BJ (cell line): ENCODE data around the gene HNRNPC. TPM values are rescaled to one million over a fixed set of nuclear protein-coding genes. Genes with fewer than 3 reads are reported as not detected.

Source experiments
- CTCF ChIA-PET: fragments of 350-600 bp; formaldehyde crosslinking; extraction: SDS; loops from one replicate; lab custom pipeline; 2021; ENCODE audit warnings: antibody characterized with exemption, inconsistent platforms; lab: Yijun Ruan, JAX
- POLR2A ChIA-PET: fragments of 300-600 bp; sonication (Branson Sonifier 250); formaldehyde crosslinking; extraction: SDS; loops from one replicate; lab custom pipeline; 2021; ENCODE audit warnings: antibody characterized with exemption; lab: Charles Lee
- DNase-seq: peaks from one replicate; pipeline ENCODE4 v3.0.0-alpha.2; 2011; ENCODE audit warnings: low read depth
- H3K27me3 ChIP-seq: 2 replicates; pipeline ENCODE4 v1.6.0; 2011; ENCODE audit warnings: low read length; ENCODE audit not compliant: control insufficient read depth, insufficient read depth
- H3K36me3 ChIP-seq: 2 replicates; pipeline ENCODE4 v1.5.1; 2011; ENCODE audit warnings: low read length; ENCODE audit not compliant: control insufficient read depth, insufficient read depth
- H3K4me3 ChIP-seq: 2 replicates; pipeline ENCODE4 v1.5.1; 2011; ENCODE audit warnings: low read depth, mild to moderate bottlenecking, control low read depth, low read length
- CTCF ChIP-seq: IDR thresholded peaks from 2 replicates; pipeline ENCODE4 v1.5.1; 2011; ENCODE audit warnings: low read depth, mild to moderate bottlenecking, control low read depth, inconsistent platforms, low read length, moderate library complexity; ENCODE audit not compliant: insufficient read depth
- polyA plus RNA-seq: library from polyadenylated mRNA; depleted of rRNA; stranded (reverse); fragments of >200 nt; gene quantifications from 2 replicates; pipeline ENCODE4 v1.2.3, GENCODE V29; 2011

Gene HNRNPC
- polyA plus RNA-seq, 1 experiment = 540 TPM

- Histone ChIP-seq H3K36me3 (peaks cover 9% of the 10 kb centered on the region), H3K4me3 (no peak overlapping the region), H3K27me3 (no peaks in the 10 kb centered on the region)
- TF ChIP-seq CTCF = no peak
- no peak for DNase-seq
- ChIA-PET POLR2A (no interaction called here), CTCF (no interaction called here)
Observed at GRCh38 chr14:21252149-21252548, 17.1 kb downstream of the HNRNPC start.

- Histone ChIP-seq H3K4me3 (no peak overlapping the region), H3K36me3 (peaks cover 7% of the 10 kb centered on the region), H3K27me3 (no peaks in the 10 kb centered on the region)
- CTCF ChIA-PET = no interaction called here
- no peak for TF ChIP-seq CTCF
- DNase-seq = no peak
- POLR2A ChIA-PET = no interaction called here
Observed at GRCh38 chr14:21251215-21251614, 18.0 kb downstream of the HNRNPC start.

GRCh38 chr14:21248739-21249411, 20.4 kb downstream of the HNRNPC start:
- no peak for TF ChIP-seq CTCF
- no peak for DNase-seq
- no peak overlapping the region for H3K4me3 ChIP-seq
- CTCF ChIA-PET = no interaction called here
- H3K27me3 ChIP-seq = no peaks in the 10 kb centered on the region
- POLR2A ChIA-PET = no interaction called here
- H3K36me3 ChIP-seq = peaks cover 11% of the 10 kb centered on the region

- peaks cover 9% of the 10 kb centered on the region for H3K36me3 ChIP-seq
- ChIA-PET POLR2A (no interaction called here), CTCF (interaction anchor here (0.7 kb wide), 1 partner anchor 41 kb away, joined by 3 read pairs; no protein-coding TSS in a partner anchor)
- TF ChIP-seq CTCF = no peak
- no peak overlapping the region for H3K4me3 ChIP-seq
- no peaks in the 10 kb centered on the region for H3K27me3 ChIP-seq
- DNase-seq = no peak
Observed at GRCh38 chr14:21248338-21248737, 20.9 kb downstream of the HNRNPC start.

GRCh38 chr14:21245813-21246212, 23.4 kb downstream of the HNRNPC start:
- Histone ChIP-seq H3K36me3 (peaks cover 6% of the 10 kb centered on the region), H3K27me3 (no peaks in the 10 kb centered on the region), H3K4me3 (no peak overlapping the region)
- ChIA-PET POLR2A (no interaction called here), CTCF (no interaction called here)
- TF ChIP-seq CTCF = no peak
- no peak for DNase-seq
